Left ventricle myocardium inferior (tissue), 1 donor: Measurements from ENCODE around the gene SLC38A2. TPM values are rescaled to one million over a fixed set of nuclear protein-coding genes. Genes with fewer than 3 reads are reported as not detected.

Source experiments
- DNase-seq: peaks from one replicate; pipeline ENCODE4 v3.0.0-alpha.2; 2020
- H3K27ac ChIP-seq: fragments of 200-600 bp; replicated peaks from 2 replicates; pipeline ENCODE4 v1.8.0; 2021
- H3K27me3 ChIP-seq: fragments of 200-600 bp; 2 replicates; pipeline ENCODE4 v1.8.0; 2021; ENCODE audit warnings: low read depth
- H3K36me3 ChIP-seq: fragments of 200-600 bp; 2 replicates; pipeline ENCODE4 v1.8.0; 2021
- H3K4me1 ChIP-seq: fragments of 200-600 bp; 2 replicates; pipeline ENCODE4 v1.8.0; 2021
- H3K4me3 ChIP-seq: fragments of 200-600 bp; 2 replicates; pipeline ENCODE4 v1.8.0; 2021; ENCODE audit warnings: mild to moderate bottlenecking, moderate library complexity
- H3K9me3 ChIP-seq: fragments of 200-600 bp; replicated peaks from 2 replicates; pipeline ENCODE4 v1.8.0; 2021
- intact Hi-C: fragments of 100-400 bp; cut with micrococcal nuclease; formaldehyde crosslinking; loops from one replicate; pipeline ENCODE4 v1.11.0; 2022
- total RNA-seq: library from RNA; stranded (reverse); fragmentation: NEBNext Ultra II Directional; extraction: Animal tissue kit (Norgen Biotek cat#: 25700); gene quantifications from one replicate; pipeline ENCODE4 v1.2.1, GENCODE V29; 2021
- TF ChIP-seq, protein P1 (sequence below): fragments of 200-600 bp; IDR thresholded peaks from 2 replicates; pipeline ENCODE4 v1.8.0; 2021; ENCODE audit warnings: antibody characterized with exemption, mild to moderate bottlenecking, borderline replicate concordance
- donor health status: DM: no; HTN: yes; CAD: no; lungs with severe emphysema.

SLC38A2 gene
- total RNA-seq, 1 donor from 2014 or later: 129 TPM

DNA sequence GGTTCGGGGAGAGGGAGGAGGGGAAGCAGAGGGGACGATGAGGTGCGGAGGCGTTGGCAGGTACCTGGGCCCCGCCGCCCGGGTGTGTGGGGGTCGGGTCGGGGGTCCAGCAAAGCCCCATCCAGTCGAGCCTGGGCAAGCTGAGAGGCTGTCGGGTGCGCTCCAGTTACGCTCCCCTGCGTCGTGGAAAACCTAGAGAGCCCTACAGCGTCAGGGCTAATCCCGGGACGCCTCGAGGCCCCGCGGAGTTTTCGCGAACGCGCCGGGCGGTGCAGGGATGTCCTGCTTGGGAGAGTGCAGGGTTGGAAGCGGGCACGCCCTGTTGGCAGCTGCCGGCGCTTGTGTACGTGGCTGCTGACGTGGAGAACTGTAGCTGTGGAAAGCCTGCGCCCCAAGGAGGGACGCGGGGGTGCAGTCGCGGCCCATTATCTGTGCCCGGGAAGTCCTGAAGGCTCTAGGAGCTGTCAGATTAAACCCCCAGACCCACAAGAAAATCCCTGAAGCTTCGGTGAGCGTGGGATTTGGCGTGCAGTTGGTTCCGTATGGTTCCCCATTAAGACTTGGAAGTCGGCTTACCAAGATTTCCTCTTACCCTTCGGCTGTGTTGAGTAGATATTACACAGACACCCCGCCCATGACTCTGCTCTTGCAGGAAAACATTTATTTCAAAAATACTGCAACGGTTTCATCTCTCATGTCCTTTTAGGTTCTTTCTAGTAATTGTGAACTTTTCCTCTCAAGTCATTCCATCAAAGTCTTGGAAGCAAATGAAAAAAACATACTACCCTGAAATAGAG lies 11.3 kb upstream of the SLC38A2 start:
- H3K4me1 ChIP-seq: peaks cover 58% of the 10 kb centered on the region
- TF ChIP-seq, protein P1, sequence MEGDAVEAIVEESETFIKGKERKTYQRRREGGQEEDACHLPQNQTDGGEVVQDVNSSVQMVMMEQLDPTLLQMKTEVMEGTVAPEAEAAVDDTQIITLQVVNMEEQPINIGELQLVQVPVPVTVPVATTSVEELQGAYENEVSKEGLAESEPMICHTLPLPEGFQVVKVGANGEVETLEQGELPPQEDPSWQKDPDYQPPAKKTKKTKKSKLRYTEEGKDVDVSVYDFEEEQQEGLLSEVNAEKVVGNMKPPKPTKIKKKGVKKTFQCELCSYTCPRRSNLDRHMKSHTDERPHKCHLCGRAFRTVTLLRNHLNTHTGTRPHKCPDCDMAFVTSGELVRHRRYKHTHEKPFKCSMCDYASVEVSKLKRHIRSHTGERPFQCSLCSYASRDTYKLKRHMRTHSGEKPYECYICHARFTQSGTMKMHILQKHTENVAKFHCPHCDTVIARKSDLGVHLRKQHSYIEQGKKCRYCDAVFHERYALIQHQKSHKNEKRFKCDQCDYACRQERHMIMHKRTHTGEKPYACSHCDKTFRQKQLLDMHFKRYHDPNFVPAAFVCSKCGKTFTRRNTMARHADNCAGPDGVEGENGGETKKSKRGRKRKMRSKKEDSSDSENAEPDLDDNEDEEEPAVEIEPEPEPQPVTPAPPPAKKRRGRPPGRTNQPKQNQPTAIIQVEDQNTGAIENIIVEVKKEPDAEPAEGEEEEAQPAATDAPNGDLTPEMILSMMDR: peak; percentile 34

DNA sequence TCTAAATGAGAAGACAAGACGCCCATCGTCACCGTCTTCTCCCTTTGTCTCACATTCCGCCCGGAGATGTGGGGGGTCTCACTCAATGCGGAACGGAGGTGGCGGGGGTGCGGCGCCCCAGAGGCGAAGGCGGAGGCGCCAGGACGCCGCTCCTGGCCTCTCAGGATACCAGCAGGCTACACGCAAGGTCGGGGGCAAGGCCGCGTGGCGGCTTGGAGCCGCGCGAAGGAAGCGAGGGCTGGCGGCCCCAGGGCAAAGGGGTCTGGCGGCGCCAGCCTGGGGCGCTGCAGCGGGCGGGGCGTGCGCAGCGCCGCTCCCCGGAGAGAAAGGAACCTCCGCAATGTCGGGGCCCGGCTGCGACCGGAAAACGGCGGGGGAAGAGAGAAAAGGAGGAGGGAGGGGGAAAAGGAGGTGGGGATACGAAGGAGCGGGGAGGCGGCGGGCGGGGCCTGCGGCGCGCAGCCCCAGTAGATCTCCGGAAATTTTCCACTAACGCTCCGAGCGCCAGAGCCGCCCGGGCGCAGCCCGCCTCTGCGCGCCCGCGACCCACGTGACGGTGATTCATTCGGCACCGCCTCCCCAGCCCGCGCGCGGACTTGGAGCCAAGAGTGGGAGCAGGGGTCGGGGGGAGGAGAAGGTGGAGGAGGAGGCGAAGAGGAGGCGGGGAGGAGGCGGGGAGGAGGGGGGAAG lies 10.5 kb upstream of the SLC38A2 start:
- peak; percentile 97 for DNase-seq
- Histone ChIP-seq H3K27me3 (no peaks in the 10 kb centered on the region), H3K27ac (peak overlapping the region; percentile 100), H3K4me1 (peaks cover 50% of the 10 kb centered on the region), H3K36me3 (no peaks in the 10 kb centered on the region), H3K9me3 (peaks cover 5% of the 10 kb centered on the region), H3K4me3 (peak overlapping the region; percentile 73)
- TF ChIP-seq, protein P1: peak; percentile 39
- intact Hi-C loops: loop anchor here (10.0 kb wide), 1 partner anchor 172 kb away; no protein-coding TSS in a partner anchor

More for the DNA sequence above, 11.3 kb upstream of the SLC38A2 start:
- peak overlapping the region; percentile 73 for H3K4me3 ChIP-seq
- DNase-seq: peak; percentile 95
- intact Hi-C loops: loop anchor here (10.0 kb wide), 1 partner anchor 171 kb away; no protein-coding TSS in a partner anchor
- peak overlapping the region; percentile 100 for H3K27ac ChIP-seq
- H3K9me3 ChIP-seq: peaks cover 5% of the 10 kb centered on the region
- no peaks in the 10 kb centered on the region for H3K27me3 ChIP-seq
- H3K36me3 ChIP-seq: no peaks in the 10 kb centered on the region

DNA sequence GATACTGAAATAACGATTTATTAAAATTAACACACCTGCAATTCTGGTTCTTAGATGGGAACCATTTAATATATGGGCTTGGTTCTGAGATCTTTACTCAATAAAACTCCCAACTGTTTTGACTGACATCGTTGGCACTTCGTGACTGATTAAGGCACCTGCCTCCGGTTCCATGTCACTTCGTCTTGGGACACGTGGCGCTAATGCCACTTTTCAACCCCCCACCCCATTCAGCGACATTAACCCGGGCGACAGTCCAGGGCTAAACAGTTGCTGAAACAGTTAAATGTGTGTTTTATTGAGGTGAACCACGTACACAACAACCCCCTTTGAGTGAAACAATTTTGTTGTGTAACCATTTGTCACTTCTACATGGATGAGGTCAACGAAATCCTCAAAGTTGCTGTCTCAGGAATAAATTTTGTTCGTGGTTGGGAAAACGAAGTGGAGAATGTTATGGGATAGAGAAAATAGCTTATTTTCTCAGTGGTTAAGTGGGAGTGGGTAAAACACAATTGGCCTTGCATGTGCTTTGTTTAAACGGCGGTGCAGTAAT lies 9.9 kb upstream of the SLC38A2 start:
- Histone ChIP-seq H3K4me3 (peak overlapping the region; percentile 73), H3K9me3 (peaks cover 5% of the 10 kb centered on the region), H3K36me3 (no peaks in the 10 kb centered on the region), H3K27me3 (no peaks in the 10 kb centered on the region), H3K4me1 (peaks cover 44% of the 10 kb centered on the region), H3K27ac (peak overlapping the region; percentile 100)
- TF ChIP-seq, protein P1: no peak
- no peak for DNase-seq
- intact Hi-C loops: loop anchor here (10.0 kb wide), 1 partner anchor 172 kb away; no protein-coding TSS in a partner anchor

DNA sequence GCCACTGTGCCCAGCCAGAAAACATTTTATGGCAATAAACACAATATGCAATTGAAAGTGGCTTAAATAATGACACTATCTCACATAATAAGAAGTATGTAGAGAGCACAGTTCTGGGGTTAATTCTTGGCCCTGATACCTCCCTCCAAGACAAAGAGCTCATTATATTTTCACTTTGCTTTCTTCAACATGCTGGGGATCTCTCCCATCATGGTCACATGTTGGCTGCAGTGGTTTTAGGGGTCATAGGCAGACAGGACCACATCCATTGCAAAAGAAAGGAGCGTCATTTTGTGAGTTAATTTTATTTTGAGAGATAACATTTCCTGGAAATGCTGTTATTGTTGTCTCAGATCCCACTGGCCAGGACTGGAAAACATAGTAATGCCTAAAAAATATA lies 8.3 kb upstream of the SLC38A2 start:
- DNase-seq: no peak
- H3K27me3 ChIP-seq: no peaks in the 10 kb centered on the region
- TF ChIP-seq, protein P1: no peak
- peaks cover 5% of the 10 kb centered on the region for H3K9me3 ChIP-seq
- no peaks in the 10 kb centered on the region for H3K36me3 ChIP-seq
- intact Hi-C loops: loop anchor here (10.0 kb wide), 1 partner anchor 174 kb away; no protein-coding TSS in a partner anchor
- no peak overlapping the region for H3K4me3 ChIP-seq
- no peak overlapping the region for H3K27ac ChIP-seq
- H3K4me1 ChIP-seq: peaks cover 28% of the 10 kb centered on the region

DNA sequence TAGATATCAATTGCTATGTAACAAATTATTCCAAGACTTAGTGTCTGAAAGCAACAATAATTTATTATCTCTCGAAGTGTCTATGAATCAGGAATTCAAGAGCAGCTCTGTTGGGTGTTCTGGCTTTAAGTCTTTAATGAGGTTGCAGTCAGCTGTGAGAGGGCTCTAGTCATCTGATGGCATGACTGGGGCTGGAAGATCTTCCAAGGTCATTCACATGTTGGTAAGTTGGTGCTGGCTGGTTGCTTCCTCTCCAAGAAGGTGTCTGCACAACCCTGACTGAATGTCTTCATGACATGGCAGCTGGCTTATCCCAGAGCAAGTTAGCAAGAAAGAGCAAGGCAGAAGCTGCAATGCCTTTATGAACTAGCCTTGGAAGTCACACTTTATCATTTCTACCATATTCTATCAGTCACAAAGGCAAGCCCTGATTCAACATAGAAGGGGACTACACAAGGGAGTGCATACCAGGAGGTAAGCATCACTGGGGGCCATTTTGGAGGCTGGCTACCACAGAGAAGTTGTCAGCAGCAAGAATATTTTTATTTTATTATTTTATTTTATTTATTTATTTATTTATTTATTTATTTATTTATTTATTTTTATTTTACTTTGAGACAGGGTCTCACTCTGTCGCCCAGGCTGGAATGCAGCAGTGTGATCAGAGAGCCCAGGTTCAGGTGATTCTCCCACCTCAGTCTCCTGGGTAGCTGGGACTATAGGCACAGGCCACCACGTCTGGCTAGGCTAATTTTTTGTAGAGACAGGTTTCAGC lies 7.6 kb upstream of the SLC38A2 start:
- H3K9me3 ChIP-seq: peaks cover 5% of the 10 kb centered on the region
- no peaks in the 10 kb centered on the region for H3K36me3 ChIP-seq
- H3K4me1 ChIP-seq: peaks cover 21% of the 10 kb centered on the region
- no peaks in the 10 kb centered on the region for H3K27me3 ChIP-seq
- no peak overlapping the region for H3K27ac ChIP-seq
- TF ChIP-seq, protein P1: no peak
- intact Hi-C loops: loop anchor here (10.0 kb wide), 1 partner anchor 175 kb away; no protein-coding TSS in a partner anchor
- no peak overlapping the region for H3K4me3 ChIP-seq
- no peak for DNase-seq
